GM21528 (cell line): ENCODE measurements around the gene PARP8.

Source experiments
- ATAC-seq: cut with Tn5 transposase; IDR thresholded peaks from one replicate; pipeline ENCODE4 v1.9.1; 2021; ENCODE audit warnings: mild to moderate bottlenecking, moderate library complexity; ENCODE audit not compliant: unreplicated experiment, low FRiP score

The PARP8 gene

GRCh38 chr5:50725800-50726474 is 59.5 kb downstream of the PARP8 start:
- ATAC-seq: no peak

DNA sequence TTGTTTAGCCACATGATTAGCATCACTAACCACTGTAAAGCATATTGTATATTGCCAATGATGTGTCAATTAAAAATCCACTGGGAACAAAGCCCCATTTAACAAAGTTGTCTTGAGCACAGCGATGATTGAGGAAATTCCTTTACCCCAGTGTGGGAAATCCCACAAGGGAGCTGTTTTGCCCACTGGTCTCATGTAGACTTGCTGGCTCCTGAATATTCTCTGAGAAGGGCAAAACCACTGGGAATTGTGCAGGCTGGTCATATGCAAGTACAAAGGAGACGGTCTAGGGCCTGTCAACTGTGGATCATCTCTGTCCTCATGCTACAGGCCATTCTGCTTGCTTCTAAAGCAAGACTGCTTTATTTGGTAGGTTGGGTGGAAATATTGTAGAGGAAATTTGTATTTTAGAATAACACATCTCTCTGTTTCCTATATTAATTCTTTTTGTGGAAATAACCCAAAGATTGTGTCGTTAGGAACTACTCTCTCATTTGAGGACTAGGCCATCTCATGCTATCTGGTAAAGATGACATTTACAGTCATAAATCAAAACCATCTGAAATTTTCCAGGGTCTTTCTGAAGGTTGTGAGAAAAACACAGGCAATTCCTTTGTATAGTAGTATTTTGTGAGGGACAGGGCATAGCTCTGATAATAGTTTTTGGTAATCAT is 60.2 kb downstream of the PARP8 start:
- ATAC-seq: no peak

- ATAC-seq: no peak
Observed at GRCh38 chr5:50727149-50727496, 60.7 kb downstream of the PARP8 start.

DNA sequence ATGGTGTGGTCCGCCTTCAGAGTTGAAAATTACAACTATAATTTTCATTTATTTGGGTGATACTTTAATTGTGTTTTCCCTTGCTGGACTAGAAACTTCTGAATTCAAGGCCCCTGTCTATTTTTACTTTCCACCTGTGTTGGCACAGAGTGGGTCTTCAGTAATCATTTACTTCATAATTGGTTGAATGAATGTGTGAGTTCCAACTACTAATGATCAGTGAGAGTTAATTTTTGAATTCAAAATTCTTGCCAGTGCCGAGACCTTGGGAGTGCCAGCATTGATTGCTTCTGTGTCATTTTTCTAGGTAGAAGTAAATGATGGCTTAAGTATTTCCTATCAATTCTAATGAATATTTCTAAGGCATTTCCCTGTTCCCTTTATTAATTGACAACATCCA is 61.4 kb downstream of the PARP8 start:
- ATAC-seq: no peak

GRCh38 chr5:50730336-50730735 is 63.9 kb downstream of the PARP8 start:
- no peak for ATAC-seq

DNA sequence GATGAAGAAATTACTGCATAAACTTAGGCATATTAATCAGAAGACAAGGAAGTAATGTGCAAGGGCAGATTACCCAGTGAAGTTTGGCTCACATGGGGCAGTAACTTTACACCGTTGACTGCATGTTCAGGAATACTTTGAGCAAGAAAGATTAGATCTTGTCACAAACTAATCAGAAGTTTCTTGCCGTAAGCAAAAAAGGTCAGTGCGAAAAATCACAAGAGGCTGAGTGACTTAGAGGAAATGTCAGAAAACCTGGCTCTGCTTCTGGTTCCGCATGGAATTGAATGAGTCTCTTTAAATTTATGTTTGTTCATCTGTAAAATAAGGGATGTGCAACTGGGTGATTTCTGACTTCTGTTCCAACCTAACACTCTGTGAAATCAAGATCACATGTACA is 64.4 kb downstream of the PARP8 start:
- no peak for ATAC-seq

GRCh38 chr5:50733741-50734140 is 67.3 kb downstream of the PARP8 start:
- no peak for ATAC-seq

- no peak for ATAC-seq
Observed at GRCh38 chr5:50738864-50739263, 72.4 kb downstream of the PARP8 start.

GRCh38 chr5:50740832-50741231 is 74.4 kb downstream of the PARP8 start:
- no peak for ATAC-seq

- peak; percentile 68 for ATAC-seq
Observed at GRCh38 chr5:50744776-50745175, 78.3 kb downstream of the PARP8 start.

DNA sequence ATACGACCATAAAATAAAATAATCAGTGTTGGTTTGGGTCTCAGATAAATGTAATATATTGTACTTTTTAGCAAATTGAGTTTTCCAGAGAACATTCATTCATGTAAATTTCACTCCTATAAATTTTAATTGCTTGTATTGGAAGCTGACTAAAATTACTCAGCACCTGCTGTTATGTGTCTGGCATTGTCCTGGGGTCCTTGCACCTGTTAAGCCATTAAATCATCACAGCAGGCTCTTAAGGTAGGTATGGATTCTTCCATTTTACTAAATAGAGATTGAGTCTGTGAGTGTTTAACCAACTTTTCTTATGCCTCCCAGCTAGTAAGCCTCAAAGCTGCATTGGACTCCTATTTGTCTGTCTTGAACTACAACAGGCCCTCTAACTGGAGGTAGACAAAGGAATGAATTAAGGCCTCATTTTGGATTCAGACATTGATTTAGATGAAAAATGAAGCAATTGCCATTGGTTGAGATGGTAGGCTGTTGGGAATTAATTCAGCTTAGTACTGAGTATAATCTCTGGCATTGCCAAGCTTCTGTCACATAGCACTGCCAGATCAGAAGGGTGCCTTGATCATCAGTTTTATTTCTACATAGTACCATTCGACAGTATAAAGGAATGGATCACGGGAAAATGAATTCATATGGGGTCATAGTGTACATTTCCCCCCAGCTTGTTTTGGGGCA is 78.9 kb downstream of the PARP8 start:
- no peak for ATAC-seq

DNA sequence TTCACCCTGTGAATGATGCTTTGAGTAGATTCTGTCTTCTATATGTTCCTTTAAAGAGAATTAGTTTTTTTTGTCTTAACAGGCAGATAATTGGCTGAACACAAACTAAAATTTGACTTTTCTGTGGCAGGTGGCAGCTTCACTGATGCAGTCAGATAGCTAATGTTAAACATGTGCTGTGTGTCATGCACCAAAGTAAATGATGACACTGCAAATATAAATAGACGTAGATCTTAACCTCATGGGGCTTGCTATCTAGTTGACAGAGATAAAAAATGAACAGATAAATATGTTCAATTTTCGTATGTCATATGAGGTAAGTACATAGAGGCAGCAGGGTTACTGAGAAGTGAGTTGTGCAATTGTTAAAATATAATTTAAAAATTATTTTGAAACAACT is 82.7 kb downstream of the PARP8 start:
- no peak for ATAC-seq

GRCh38 chr5:50749873-50750272 is 83.4 kb downstream of the PARP8 start:
- ATAC-seq: no peak

GRCh38 chr5:50751064-50751657 is 84.7 kb downstream of the PARP8 start:
- ATAC-seq: peak; percentile 89

DNA sequence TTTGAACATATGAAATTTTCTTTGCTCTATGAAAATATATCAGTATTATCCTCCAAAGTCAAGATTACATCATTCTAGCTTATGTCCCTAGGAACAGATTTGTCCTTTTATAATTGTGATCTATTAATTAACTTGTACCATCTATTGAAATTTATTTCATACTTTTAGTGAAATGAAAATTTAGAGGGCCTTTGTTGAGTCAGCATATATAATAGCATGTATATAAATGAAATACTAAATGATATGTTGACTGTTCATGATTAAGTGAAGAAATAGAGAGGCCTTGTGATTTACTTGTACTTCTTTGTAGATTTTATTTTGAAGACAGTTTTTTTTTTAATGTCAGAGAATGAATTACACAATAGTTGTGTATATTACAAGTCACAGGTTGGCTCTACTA is 86.4 kb downstream of the PARP8 start:
- ATAC-seq: no peak

- no peak for ATAC-seq
Observed at GRCh38 chr5:50759526-50760270, 93.3 kb downstream of the PARP8 start.

GRCh38 chr5:50763351-50763750 is 96.9 kb downstream of the PARP8 start:
- ATAC-seq: no peak

DNA sequence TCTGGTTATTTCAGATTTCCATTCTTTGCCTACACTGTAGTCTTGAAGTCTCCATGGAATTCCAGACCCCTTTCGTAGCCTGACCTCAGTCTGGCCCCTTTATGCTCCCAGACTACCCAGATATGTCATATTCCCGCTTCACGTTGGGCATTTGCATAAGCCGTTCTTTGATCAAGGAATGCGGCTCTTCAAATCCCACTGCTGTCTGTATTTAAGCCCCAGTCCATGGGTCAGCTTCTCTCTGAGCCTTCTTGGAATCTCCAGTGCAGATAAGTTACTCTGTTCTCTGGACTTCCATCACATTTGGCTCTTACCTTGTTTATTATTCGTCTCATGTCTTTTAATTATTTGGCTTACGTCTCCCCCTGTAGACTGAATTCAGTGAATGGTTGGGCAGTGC is 97.4 kb downstream of the PARP8 start:
- ATAC-seq: no peak

DNA sequence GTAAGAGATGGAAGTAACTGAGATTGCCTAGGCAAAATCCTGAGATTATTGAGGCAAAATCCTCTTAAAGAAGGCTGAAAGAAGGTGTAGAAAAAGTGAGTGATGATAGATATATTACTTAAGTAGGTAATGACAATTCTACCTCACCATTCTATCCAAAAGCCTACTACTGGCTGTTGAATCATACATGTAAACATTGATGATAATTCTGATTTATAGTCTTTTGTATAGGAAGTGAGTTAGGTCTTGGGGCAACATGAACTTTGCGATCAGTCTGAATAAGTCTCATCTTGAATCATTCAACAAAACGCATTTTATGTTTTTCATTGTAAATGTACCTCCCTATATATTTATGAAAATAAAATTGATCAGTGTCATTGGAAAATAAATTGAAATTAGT is 99.6 kb downstream of the PARP8 start:
- ATAC-seq: no peak

GRCh38 chr5:50766462-50766861 is 100.0 kb downstream of the PARP8 start:
- ATAC-seq: no peak

GRCh38 chr5:50766967-50767366 is 100.5 kb downstream of the PARP8 start:
- ATAC-seq: no peak
